ENCODE measurements around the gene LAPTM5.

DNA sequence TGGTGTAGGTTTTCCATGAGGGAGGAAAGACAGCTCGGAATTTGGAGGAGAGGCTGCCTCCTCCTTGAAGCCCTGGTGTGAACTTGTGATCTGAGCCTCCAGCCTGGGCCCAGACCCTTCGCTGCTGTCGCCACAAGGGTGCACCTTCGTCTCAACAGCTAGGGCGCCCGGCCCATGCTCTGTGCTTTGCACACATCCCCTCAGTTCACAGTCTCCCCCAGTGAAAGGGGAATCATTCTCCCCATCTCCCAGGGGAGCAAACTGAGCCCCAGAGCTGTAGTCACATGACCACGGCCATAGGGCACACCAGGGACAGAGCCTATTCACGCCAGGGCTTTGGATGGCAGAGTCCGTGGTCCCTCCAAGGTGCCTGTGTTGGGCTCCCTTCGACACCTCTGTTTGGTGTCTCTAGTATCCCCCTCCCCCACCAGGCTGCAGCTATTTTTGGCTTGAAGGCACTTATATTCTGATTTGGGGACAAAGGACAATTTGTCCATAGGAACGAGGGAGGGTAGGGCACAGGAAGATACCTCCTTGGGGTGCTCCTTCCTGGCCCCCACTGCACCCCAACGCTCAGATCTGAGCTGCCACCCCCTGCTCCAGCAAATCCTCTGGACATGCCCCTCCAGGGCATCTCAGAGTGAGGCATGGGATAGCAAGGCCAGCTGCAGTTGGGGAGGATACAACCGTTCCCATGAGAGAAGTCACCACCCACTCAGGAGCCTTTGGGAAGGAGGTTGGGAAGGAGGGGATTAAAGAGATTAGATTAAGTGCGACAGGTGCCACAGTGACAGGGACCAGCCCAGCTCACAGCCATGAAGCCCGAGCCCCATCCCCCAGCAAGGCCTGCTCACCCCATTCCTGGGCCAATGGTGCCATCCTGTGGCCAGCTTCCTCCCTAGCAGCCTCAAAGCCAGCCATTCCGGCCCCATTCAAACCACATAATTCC lies 49.9 kb downstream of the LAPTM5 start:
- TF ChIP-seq, protein P1, sequence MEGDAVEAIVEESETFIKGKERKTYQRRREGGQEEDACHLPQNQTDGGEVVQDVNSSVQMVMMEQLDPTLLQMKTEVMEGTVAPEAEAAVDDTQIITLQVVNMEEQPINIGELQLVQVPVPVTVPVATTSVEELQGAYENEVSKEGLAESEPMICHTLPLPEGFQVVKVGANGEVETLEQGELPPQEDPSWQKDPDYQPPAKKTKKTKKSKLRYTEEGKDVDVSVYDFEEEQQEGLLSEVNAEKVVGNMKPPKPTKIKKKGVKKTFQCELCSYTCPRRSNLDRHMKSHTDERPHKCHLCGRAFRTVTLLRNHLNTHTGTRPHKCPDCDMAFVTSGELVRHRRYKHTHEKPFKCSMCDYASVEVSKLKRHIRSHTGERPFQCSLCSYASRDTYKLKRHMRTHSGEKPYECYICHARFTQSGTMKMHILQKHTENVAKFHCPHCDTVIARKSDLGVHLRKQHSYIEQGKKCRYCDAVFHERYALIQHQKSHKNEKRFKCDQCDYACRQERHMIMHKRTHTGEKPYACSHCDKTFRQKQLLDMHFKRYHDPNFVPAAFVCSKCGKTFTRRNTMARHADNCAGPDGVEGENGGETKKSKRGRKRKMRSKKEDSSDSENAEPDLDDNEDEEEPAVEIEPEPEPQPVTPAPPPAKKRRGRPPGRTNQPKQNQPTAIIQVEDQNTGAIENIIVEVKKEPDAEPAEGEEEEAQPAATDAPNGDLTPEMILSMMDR (IDR thresholded peaks at IDR 0.05 in 8 of 11, conservative IDR thresholded peaks at IDR 0.05 in 3 of 11), result peak; percentile 78 to 91 (median 85)
- peak in 1 of 3 donors; percentile 17 for TF ChIP-seq POLR2AphosphoS5 (IDR thresholded peaks at IDR 0.05)

Measured in spleen (tissue), 7 donors.